ENCODE measurements around the gene GATAD2B.

Gene GATAD2B

DNA sequence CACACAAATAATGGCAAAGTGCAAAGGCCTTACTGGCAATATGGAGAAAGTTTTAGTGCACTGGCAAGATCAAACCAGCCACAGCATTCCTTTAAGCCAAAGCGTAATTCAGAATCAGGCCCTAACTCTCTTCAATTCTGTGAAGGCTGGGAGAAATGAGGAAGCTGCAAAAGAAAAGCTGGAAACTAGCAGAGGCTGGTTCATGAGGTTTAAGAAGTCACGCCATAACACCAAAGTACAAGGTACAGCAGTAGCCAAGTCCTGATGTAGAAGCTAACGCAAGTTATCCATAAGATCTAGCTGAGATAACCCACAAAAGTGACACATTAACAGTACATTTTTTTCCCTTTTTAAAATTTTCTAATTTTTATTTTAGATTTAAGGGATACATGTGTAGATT is 90.5 kb downstream of the GATAD2B start:
- no peaks in the 10 kb centered on the region for H3K4me1 ChIP-seq (ENCODE audit: control insufficient read depth, insufficient read depth, low read length, poor library complexity, severe bottlenecking)
- peaks cover 29% of the 10 kb centered on the region for H3K36me3 ChIP-seq (ENCODE audit: control insufficient read depth, insufficient read depth, low read length)
- H3K9me3 ChIP-seq (ENCODE audit: control insufficient read depth, low read length), result no peaks in the 10 kb centered on the region
- no peak overlapping the region for H3K4me3 ChIP-seq (ENCODE audit: extremely low read depth, insufficient read depth, low read length, poor library complexity, severe bottlenecking)
- WGBS, 2 experiments (ENCODE audit: insufficient coverage in 2 of 2), result 100% methylated on average over 1 to 3 of the region's 3 CpGs
- H3K27ac ChIP-seq (ENCODE audit: low read depth, low read length, severe bottlenecking), result no peak overlapping the region

DNA sequence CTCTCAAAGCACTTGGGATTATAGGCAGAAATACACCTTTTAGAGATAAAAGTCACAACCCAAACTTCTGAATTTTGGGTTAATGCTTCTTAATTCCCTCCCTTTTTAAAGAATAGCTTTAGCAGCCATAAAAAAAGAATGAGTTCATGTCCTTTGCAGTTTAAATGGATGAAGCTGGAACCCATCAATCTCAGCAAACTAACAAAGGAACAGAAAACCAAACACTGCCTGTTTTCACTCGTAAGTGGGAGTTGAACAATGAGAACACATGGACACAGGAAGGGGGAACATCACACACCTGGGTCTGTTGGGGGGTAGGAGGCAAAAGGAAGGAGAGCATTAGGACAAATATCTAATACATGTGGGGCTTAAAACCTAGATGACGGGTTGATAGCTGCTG is 91.7 kb downstream of the GATAD2B start:
- WGBS, 2 experiments (ENCODE audit: insufficient coverage in 2 of 2), result no CpG with 5 or more reads among the region's 2 CpGs
- no peaks in the 10 kb centered on the region for H3K4me1 ChIP-seq (ENCODE audit: control insufficient read depth, insufficient read depth, low read length, poor library complexity, severe bottlenecking)

DNA sequence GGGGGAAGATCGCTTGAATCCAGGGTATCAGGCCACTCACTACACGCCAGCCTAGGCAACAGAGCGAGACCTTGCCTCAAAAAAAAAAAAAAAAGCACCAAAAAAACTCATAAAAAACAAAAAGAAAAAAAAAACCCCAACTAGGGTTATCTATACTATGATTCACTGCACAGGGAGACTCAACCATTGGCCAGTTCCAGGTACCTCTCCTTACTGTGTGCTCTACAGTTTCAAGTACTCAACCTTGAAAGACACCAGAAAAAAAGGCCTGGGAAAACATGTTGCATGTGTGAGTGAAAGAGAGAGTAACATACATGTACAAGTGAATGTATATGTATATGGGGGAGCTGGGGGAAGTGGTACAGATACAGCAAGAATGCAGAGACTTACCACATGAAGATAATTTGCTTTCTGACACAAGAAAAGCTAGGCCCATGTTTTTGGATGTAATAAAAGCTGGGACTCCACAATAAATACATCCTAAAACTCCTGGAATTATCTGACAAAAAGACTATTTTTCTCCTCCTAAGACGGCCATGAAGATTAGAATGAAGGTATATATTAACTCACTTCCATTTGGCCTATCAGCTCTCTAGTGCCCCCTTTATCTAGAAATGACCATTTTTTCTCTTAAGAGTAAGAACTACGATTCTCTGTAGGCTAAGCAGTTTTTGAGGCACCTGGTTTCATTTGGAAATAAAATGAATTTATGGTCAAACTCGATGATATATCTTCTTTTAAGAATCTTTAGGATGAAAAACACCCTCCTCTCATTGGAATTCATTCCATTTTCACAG is 95.4 kb downstream of the GATAD2B start:
- 100% methylated on average over 3 of the region's 6 CpGs for WGBS, 2 experiments (ENCODE audit: insufficient coverage in 2 of 2)
- Histone ChIP-seq H3K9me3 (ENCODE audit: control insufficient read depth, low read length) (no peaks in the 10 kb centered on the region), H3K4me1 (ENCODE audit: control insufficient read depth, insufficient read depth, low read length, poor library complexity, severe bottlenecking) (no peaks in the 10 kb centered on the region), H3K27ac (ENCODE audit: low read depth, low read length, severe bottlenecking) (no peak overlapping the region), H3K4me3 (ENCODE audit: extremely low read depth, insufficient read depth, low read length, poor library complexity, severe bottlenecking) (no peak overlapping the region), H3K36me3 (ENCODE audit: control insufficient read depth, insufficient read depth, low read length) (peaks cover 56% of the 10 kb centered on the region)

More for the DNA sequence above, 91.7 kb downstream of the GATAD2B start:
- no peak overlapping the region for H3K4me3 ChIP-seq (ENCODE audit: extremely low read depth, insufficient read depth, low read length, poor library complexity, severe bottlenecking)
- H3K36me3 ChIP-seq (ENCODE audit: control insufficient read depth, insufficient read depth, low read length), result peaks cover 39% of the 10 kb centered on the region
- no peaks in the 10 kb centered on the region for H3K9me3 ChIP-seq (ENCODE audit: control insufficient read depth, low read length)
- no peak overlapping the region for H3K27ac ChIP-seq (ENCODE audit: low read depth, low read length, severe bottlenecking)

DNA sequence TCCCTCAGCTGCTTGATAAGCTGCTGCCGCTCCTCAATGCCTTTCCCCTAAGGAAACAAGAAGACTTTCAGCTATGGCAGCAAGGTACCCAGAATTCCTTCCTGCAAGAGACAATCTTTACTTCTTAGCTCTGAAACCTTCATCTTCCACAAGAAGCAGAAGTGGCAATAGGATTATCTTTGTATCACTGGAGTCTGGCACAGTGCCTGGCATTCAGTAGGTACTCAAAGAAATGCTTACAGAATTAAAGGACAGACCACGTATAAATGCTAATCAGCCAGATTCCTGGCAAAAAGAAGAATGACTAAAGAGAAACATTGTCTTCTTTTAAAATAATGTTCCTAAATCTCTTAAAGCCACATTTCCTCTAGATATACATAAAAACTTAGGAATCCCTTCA is 103.9 kb downstream of the GATAD2B start:
- Histone ChIP-seq H3K36me3 (ENCODE audit: control insufficient read depth, insufficient read depth, low read length) (peaks cover 83% of the 10 kb centered on the region), H3K4me1 (ENCODE audit: control insufficient read depth, insufficient read depth, low read length, poor library complexity, severe bottlenecking) (no peaks in the 10 kb centered on the region)

DNA sequence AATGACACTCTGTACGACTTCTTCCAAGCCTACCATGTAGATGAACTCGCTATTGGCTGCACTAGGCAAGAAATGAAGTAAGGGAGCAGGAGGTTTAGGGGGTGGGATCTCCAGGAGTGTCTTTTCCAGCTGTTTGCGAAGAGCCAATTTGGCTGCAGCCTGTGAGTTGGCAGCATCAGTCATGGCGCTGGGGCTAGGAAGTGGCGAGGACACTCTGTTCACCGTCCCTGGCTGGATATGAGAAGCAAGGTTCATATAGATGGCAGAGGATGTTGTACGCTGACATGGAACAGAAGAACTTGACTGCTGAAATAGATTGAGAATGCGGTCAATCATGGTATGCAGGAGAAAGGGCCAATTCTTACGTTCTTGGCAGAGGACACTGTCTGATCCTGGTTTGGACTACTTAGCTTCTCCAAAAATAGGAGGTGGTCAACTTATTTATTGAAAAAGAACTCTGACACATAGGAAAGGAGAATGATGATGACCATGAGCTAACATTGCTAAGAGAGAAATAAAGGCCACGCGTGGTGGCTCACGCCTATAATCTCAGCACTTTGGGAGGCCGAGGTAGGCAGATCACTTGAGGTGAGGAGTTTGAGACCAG is 106.4 kb downstream of the GATAD2B start:
- Histone ChIP-seq H3K4me1 (ENCODE audit: control insufficient read depth, insufficient read depth, low read length, poor library complexity, severe bottlenecking) (no peaks in the 10 kb centered on the region), H3K4me3 (ENCODE audit: extremely low read depth, insufficient read depth, low read length, poor library complexity, severe bottlenecking) (no peak overlapping the region), H3K9me3 (ENCODE audit: control insufficient read depth, low read length) (no peaks in the 10 kb centered on the region), H3K36me3 (ENCODE audit: control insufficient read depth, insufficient read depth, low read length) (peaks cover 90% of the 10 kb centered on the region), H3K27ac (ENCODE audit: low read depth, low read length, severe bottlenecking) (no peak overlapping the region)
- 97 to 98% methylated on average over 13 of the region's 13 CpGs for WGBS, 2 experiments (ENCODE audit: insufficient coverage in 2 of 2)

More for the DNA sequence above, 103.9 kb downstream of the GATAD2B start:
- 100% methylated on average over 1 of the region's 2 CpGs for WGBS, 2 experiments (ENCODE audit: insufficient coverage in 2 of 2)
- Histone ChIP-seq H3K9me3 (ENCODE audit: control insufficient read depth, low read length) (no peaks in the 10 kb centered on the region), H3K27ac (ENCODE audit: low read depth, low read length, severe bottlenecking) (no peak overlapping the region), H3K4me3 (ENCODE audit: extremely low read depth, insufficient read depth, low read length, poor library complexity, severe bottlenecking) (no peak overlapping the region)

DNA sequence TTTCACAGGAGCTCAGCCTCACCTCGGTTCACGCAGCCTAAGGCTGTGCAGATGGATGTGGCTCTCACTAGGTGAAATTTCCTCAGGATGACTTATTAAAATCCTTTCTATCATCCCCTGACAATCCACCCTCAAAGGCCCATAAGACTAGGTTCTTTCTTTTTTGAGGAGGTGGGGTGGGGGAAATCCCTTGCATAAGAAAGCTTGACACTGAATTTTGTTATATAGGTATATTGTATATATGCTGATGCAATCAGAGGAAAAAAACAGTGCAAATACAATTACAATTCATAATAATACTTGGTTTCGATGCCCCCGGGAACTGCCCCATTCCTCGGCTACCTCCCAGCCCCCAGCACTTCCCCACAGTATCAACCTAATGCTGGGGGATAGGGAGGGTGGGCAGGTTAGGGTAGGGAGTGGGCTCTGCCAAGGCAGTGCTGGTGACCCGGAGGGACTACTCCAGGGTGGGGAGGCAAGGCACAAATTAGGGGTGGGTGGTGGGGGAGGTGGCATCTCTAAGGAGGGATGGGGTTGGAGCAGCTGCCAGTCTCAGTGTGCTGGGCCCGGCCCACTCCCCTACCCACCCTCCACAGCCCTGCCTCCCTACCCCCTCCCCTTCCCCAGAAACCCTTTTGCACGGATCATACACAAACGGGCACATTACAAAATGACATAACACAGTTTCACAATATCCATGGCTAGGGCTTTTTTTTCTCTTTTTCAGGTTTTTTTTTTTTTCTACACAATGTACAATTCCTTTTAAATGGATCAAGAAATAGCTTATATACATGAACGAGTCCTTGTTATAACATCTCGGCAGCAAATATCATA is 116.7 kb downstream of the GATAD2B start:
- H3K36me3 ChIP-seq (ENCODE audit: control insufficient read depth, insufficient read depth, low read length), result peaks cover 71% of the 10 kb centered on the region
- H3K9me3 ChIP-seq (ENCODE audit: control insufficient read depth, low read length), result no peaks in the 10 kb centered on the region
- no peak overlapping the region for H3K27ac ChIP-seq (ENCODE audit: low read depth, low read length, severe bottlenecking)
- no peaks in the 10 kb centered on the region for H3K4me1 ChIP-seq (ENCODE audit: control insufficient read depth, insufficient read depth, low read length, poor library complexity, severe bottlenecking)
- no peak overlapping the region for H3K4me3 ChIP-seq (ENCODE audit: extremely low read depth, insufficient read depth, low read length, poor library complexity, severe bottlenecking)
- 89 to 94% methylated on average over 3 to 4 of the region's 11 CpGs for WGBS, 2 experiments (ENCODE audit: insufficient coverage in 2 of 2)

DNA sequence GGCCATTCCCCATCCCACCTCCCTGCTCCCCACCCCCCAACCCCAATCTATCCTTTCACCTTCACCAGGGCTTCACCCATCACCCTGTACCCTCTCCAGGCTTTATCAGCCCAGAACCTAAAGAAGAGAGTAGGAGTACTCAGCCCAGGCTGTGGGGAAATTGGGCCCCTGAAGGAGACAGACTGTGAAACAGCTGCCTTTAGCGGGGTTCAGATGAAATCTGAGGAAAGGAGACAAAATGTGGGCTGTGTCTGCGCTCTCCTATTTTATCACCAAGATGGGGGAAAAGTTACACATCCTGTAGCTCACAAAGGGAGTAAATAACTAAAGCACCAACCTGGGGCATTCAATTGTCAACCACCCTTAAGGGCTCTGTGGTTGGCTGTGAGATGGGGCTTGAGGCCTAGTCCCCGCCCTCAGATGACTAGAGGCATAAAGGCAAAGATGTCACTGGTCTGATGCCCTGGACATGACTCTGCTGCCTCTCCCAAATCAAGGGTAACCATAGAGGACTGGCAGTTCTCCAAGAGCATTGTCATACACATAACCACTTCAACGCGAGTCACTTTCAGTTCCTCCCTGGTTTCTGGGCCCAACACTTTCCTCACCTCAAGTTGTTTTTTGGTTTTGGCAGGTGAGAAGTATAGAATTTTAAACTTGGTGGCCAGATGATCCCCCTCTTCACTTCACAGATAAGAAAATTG is 117.6 kb downstream of the GATAD2B start:
- 100% methylated on average over 2 of the region's 5 CpGs for WGBS, 2 experiments (ENCODE audit: insufficient coverage in 2 of 2)
- H3K27ac ChIP-seq (ENCODE audit: low read depth, low read length, severe bottlenecking), result no peak overlapping the region
- H3K4me1 ChIP-seq (ENCODE audit: control insufficient read depth, insufficient read depth, low read length, poor library complexity, severe bottlenecking), result no peaks in the 10 kb centered on the region
- peaks cover 63% of the 10 kb centered on the region for H3K36me3 ChIP-seq (ENCODE audit: control insufficient read depth, insufficient read depth, low read length)
- H3K9me3 ChIP-seq (ENCODE audit: control insufficient read depth, low read length), result no peaks in the 10 kb centered on the region
- no peak overlapping the region for H3K4me3 ChIP-seq (ENCODE audit: extremely low read depth, insufficient read depth, low read length, poor library complexity, severe bottlenecking)

DNA sequence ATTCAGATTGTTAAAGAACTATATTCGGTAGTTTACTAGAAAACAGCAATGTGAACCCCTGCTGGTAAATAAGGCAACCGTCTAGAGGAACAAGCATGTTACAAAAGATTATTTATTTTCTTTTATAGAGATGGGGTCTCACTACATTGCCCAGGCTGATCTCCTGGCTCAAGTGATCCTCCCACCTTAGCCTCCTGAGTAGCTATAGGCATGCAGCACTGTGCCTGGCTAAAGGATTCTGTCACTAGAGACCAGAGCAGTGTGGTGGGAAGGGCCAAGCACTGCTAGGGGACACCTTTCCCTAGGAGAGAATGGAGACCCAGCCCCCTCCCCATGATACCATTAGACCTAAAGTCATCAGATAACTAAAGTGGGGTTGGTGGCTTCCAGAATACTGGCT is 118.7 kb downstream of the GATAD2B start:
- H3K36me3 ChIP-seq (ENCODE audit: control insufficient read depth, insufficient read depth, low read length), result peaks cover 52% of the 10 kb centered on the region
- H3K4me3 ChIP-seq (ENCODE audit: extremely low read depth, insufficient read depth, low read length, poor library complexity, severe bottlenecking), result no peak overlapping the region
- H3K4me1 ChIP-seq (ENCODE audit: control insufficient read depth, insufficient read depth, low read length, poor library complexity, severe bottlenecking), result no peaks in the 10 kb centered on the region
- WGBS, 2 experiments (ENCODE audit: insufficient coverage in 2 of 2), result 89 to 100% methylated on average over 1 of the region's 2 CpGs
- no peaks in the 10 kb centered on the region for H3K9me3 ChIP-seq (ENCODE audit: control insufficient read depth, low read length)
- no peak overlapping the region for H3K27ac ChIP-seq (ENCODE audit: low read depth, low read length, severe bottlenecking)

DNA sequence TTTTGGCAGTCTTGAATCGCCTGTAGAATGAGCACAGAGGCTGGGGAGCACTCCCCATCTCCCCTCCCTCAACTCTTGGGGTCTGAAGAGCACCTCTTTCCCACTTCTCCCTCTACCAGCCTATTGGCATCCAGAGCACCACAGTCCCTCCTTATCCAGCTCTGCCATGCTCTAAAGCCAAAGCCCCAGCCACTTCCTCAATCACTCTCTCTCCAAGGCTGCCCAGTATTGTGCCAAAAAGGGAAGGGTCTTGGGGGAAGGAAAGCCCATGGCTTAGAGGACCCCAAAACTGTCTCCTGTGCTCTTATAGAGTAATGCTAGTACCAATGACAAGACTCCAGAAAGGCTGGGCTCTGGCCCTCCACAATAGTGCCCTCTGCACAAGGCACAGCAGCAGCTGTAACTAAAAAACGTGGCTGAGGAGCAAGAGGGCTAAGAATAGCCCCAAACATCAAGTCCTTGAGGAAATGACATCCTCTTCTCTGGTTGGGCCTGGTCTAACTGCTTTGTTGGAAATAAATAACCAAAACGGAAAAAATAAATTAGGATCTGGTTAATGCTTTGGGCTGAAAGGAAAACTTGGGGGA is 119.2 kb downstream of the GATAD2B start:
- 92 to 96% methylated on average over 2 to 3 of the region's 3 CpGs for WGBS, 2 experiments (ENCODE audit: insufficient coverage in 2 of 2)
- Histone ChIP-seq H3K4me3 (ENCODE audit: extremely low read depth, insufficient read depth, low read length, poor library complexity, severe bottlenecking) (no peak overlapping the region), H3K36me3 (ENCODE audit: control insufficient read depth, insufficient read depth, low read length) (peaks cover 47% of the 10 kb centered on the region), H3K9me3 (ENCODE audit: control insufficient read depth, low read length) (no peaks in the 10 kb centered on the region), H3K27ac (ENCODE audit: low read depth, low read length, severe bottlenecking) (no peak overlapping the region), H3K4me1 (ENCODE audit: control insufficient read depth, insufficient read depth, low read length, poor library complexity, severe bottlenecking) (no peaks in the 10 kb centered on the region)

Measured in mesodermal cell (in vitro differentiated cells).